WI38 (cell line): ENCODE data around the gene TESK1.

Experiments used
- H3K4me3 ChIP-seq: 2 replicates; pipeline ENCODE4 v1.5.1; 2011; ENCODE audit warnings: low read depth, mild to moderate bottlenecking, control low read depth, low read length
- CTCF ChIP-seq: IDR thresholded peaks from 2 replicates; pipeline ENCODE4 v1.5.1; 2012; ENCODE audit warnings: low read depth, mild to moderate bottlenecking, control low read depth, low read length

The TESK1 gene

GRCh38 chr9:35604578-35605350 lies at the start of gene TESK1:
Gene TESK1 (plus strand): TSS chr9:35605262. CDS start chr9:35605620, 358 bp downstream.
- no peak for TF ChIP-seq CTCF
- H3K4me3 ChIP-seq: peak within 1 kb of the TSS; percentile 75

GRCh38 chr9:35555881-35556280 lies 49.2 kb upstream of the TESK1 start:
- H3K4me3 ChIP-seq: no peak overlapping the region
- no peak for TF ChIP-seq CTCF

- no peak overlapping the region for H3K4me3 ChIP-seq
- no peak for TF ChIP-seq CTCF
These were observed 48.3 kb upstream of the TESK1 start for GRCh38 chr9:35556776-35557175.

- no peak overlapping the region for H3K4me3 ChIP-seq
- no peak for TF ChIP-seq CTCF
These were observed 47.7 kb upstream of the TESK1 start for GRCh38 chr9:35557320-35557719.

GRCh38 chr9:35558185-35558584 lies 46.9 kb upstream of the TESK1 start:
- TF ChIP-seq CTCF: no peak
- no peak overlapping the region for H3K4me3 ChIP-seq

GRCh38 chr9:35559792-35560530 lies 45.1 kb upstream of the TESK1 start:
- H3K4me3 ChIP-seq: no peak overlapping the region
- TF ChIP-seq CTCF: no peak
